SK-N-SH (cell line): ENCODE data around the gene TLE6. TPM values are rescaled to one million over a fixed set of nuclear protein-coding genes. Genes with fewer than 3 reads are reported as not detected.
A peak's percentile ranks its signal among the peaks of the same experiment; 100 is the strongest.

Source experiments
- CTCF ChIA-PET: fragments of 300-600, 350-600 bp; formaldehyde crosslinking; extraction: SDS; loops from one replicate; lab custom pipeline; 2021; lab: Yijun Ruan, JAX
- POLR2A ChIA-PET: fragments of 350-600 bp; sonication (Branson Sonifier 250); formaldehyde crosslinking; extraction: SDS; loops from one replicate; lab custom pipeline; 2020; ENCODE audit warnings: antibody characterized with exemption, inconsistent platforms; lab: Yijun Ruan, JAX
- DNase-seq: peaks from one replicate; pipeline ENCODE4 v3.0.0; 2012
- H2AFZ ChIP-seq: fragments of 200-600 bp; sonication (generic); 2 replicates; pipeline ENCODE4 v1.8.1; 2016; ENCODE audit warnings: antibody characterized with exemption, mild to moderate bottlenecking, low read depth
- H3F3A ChIP-seq: fragments of 200-600 bp; sonication (generic); replicated peaks from 2 replicates; pipeline ENCODE3; 2016; ENCODE audit warnings: antibody characterized with exemption, mild to moderate bottlenecking; ENCODE audit not compliant: insufficient read depth
- H3K27ac ChIP-seq, 2 experiments: fragments of 200-500 bp in 1 of 2; fragments of 200-600 bp in 1 of 2; sonication (Bioruptor generic) in 1 of 2; sonication (generic), shearing (Covaris generic) in 1 of 2; 2 replicates each; pipeline versions ENCODE4 v1.5.1 to v1.6.1; 2014 to 2016; ENCODE audit warnings: low read depth in 2 of 2, inconsistent platforms in 1 of 2, low read length in 1 of 2, mild to moderate bottlenecking in 1 of 2, mixed read lengths in 1 of 2
- H3K27me3 ChIP-seq: fragments of 200-600 bp; sonication (generic), shearing (Covaris generic); 2 replicates; pipeline ENCODE4 v1.6.1; 2016; ENCODE audit warnings: mixed run types; ENCODE audit not compliant: insufficient read depth
- H3K36me3 ChIP-seq, 2 experiments: fragments of 200-500 bp in 1 of 2; fragments of 200-600 bp in 1 of 2; sonication (Bioruptor generic) in 1 of 2; sonication (generic) in 1 of 2; replicated peaks in 1 of 2; 2 replicates each; pipeline versions ENCODE3 to v1.5.1; 2014 to 2016; ENCODE audit warnings: low read length in 1 of 2, mild to moderate bottlenecking in 1 of 2; ENCODE audit not compliant: insufficient read depth in 2 of 2, control insufficient read depth in 1 of 2
- H3K4me1 ChIP-seq, 2 experiments: fragments of 200-500 bp in 1 of 2; fragments of 200-600 bp in 1 of 2; sonication (Bioruptor generic) in 1 of 2; sonication (generic), shearing (Covaris generic) in 1 of 2; 2 replicates each; pipeline versions ENCODE4 v1.5.1 to v1.6.1; 2014 to 2016; ENCODE audit warnings: low read depth in 1 of 2, low read length in 1 of 2, mixed run types in 1 of 2; ENCODE audit not compliant: insufficient read depth in 2 of 2, control insufficient read depth in 1 of 2
- H3K4me2 ChIP-seq: fragments of 200-600 bp; sonication (generic), shearing (Covaris generic); 2 replicates; pipeline ENCODE4 v1.6.1; 2017; ENCODE audit warnings: mixed run types
- H3K4me3 ChIP-seq, 2 experiments: fragments of 200-500 bp in 1 of 2; fragments of 200-600 bp in 1 of 2; sonication (Bioruptor generic) in 1 of 2; sonication (generic), shearing (Covaris generic) in 1 of 2; 2 replicates each; pipeline versions ENCODE4 v1.5.1 to v1.8.1; 2014 to 2016; ENCODE audit warnings: low read depth in 2 of 2, inconsistent platforms in 1 of 2, low read length in 1 of 2, mild to moderate bottlenecking in 1 of 2, mixed read lengths in 1 of 2, moderate library complexity in 1 of 2
- H3K79me2 ChIP-seq: fragments of 200-600 bp; sonication (generic); 2 replicates; pipeline ENCODE4 v1.8.1; 2017; ENCODE audit warnings: mild to moderate bottlenecking; ENCODE audit not compliant: insufficient read depth
- H3K9ac ChIP-seq: fragments of 200-600 bp; sonication (generic); 2 replicates; pipeline ENCODE4 v1.6.1; 2017; ENCODE audit warnings: mixed run types
- H3K9me2 ChIP-seq: fragments of 200-600 bp; sonication (generic); 2 replicates; pipeline ENCODE4 v1.6.1; 2017; ENCODE audit warnings: mixed run types
- H3K9me3 ChIP-seq: fragments of 200-600 bp; sonication (generic); 2 replicates; pipeline ENCODE4 v1.6.1; 2017; ENCODE audit warnings: mixed run types, mild to moderate bottlenecking, moderate library complexity
- H4K20me1 ChIP-seq: fragments of 200-600 bp; sonication (generic); 2 replicates; pipeline ENCODE4 v1.6.1; 2017; ENCODE audit warnings: mild to moderate bottlenecking, mixed run types; ENCODE audit not compliant: insufficient read depth
- CHD2 ChIP-seq: fragments of 150-350 bp; IDR thresholded peaks from 2 replicates; pipeline ENCODE4 v1.6.1; 2018; ENCODE audit warnings: low read length; ENCODE audit not compliant: partially characterized antibody
- CTCF ChIP-seq: fragments of 200-600 bp; sonication (generic); IDR thresholded peaks from 2 replicates; pipeline ENCODE4 v1.6.1; 2017; ENCODE audit warnings: antibody characterized with exemption, mild to moderate bottlenecking, moderate library complexity
- EP300 ChIP-seq, 2 experiments: IDR thresholded peaks; 2 replicates each; pipeline versions ENCODE4 v1.4.0 to v1.6.1; 2012; ENCODE audit warnings: borderline replicate concordance in 1 of 2, low read depth in 1 of 2, low read length in 1 of 2
- FOXJ3 ChIP-seq: sonication (generic); formaldehyde crosslinking; IDR thresholded peaks from 2 replicates; pipeline ENCODE4 v1.5.1; 2020; ENCODE audit warnings: mild to moderate bottlenecking, missing genetic modification reagents
- MAX ChIP-seq: IDR thresholded peaks from 2 replicates; pipeline ENCODE4 v1.4.0; 2012; ENCODE audit warnings: low read depth
- NFIC ChIP-seq: IDR thresholded peaks from 2 replicates; pipeline ENCODE4 v1.4.0; 2012; ENCODE audit warnings: borderline replicate concordance
- POLR2AphosphoS5 ChIP-seq: IDR thresholded peaks from 2 replicates; pipeline ENCODE4 v1.6.1; 2012; ENCODE audit warnings: low read depth, low read length
- RCOR1 ChIP-seq: fragments of 150-350 bp; IDR thresholded peaks from 2 replicates; pipeline ENCODE4 v1.6.1; 2017; ENCODE audit warnings: antibody characterized with exemption, low read length
- RXRA ChIP-seq: IDR thresholded peaks from 2 replicates; pipeline ENCODE4 v1.4.0; 2012; ENCODE audit warnings: low read depth, mild to moderate bottlenecking, borderline replicate concordance
- SIN3A ChIP-seq: IDR thresholded peaks from 2 replicates; pipeline ENCODE4 v1.6.1; 2012; ENCODE audit warnings: low read depth, mild to moderate bottlenecking, low read length, moderate library complexity, borderline replicate concordance
- TCF12 ChIP-seq: IDR thresholded peaks from 2 replicates; pipeline ENCODE4 v1.4.0; 2012
- USF1 ChIP-seq: IDR thresholded peaks from 2 replicates; pipeline ENCODE4 v1.4.0; 2012; ENCODE audit warnings: low read depth, borderline replicate concordance
- YY1 ChIP-seq: IDR thresholded peaks from 2 replicates; pipeline ENCODE4 v1.4.0; 2012; ENCODE audit warnings: low read depth, mild to moderate bottlenecking
- WGBS: methylation state at CpG from one replicate; pipeline ENCODE4 v1.1.6; 2017; ENCODE audit warnings: low lambda C conversion rate; 5-methylcytosine and 5-hydroxymethylcytosine counted together
- polyA plus RNA-seq, 3 experiments: library from polyadenylated mRNA; depleted of rRNA; stranded (reverse); fragments of >200 nt; gene quantifications; 2 replicates each; pipeline ENCODE4 v1.2.3, GENCODE V29; 2012
- TF ChIP-seq, protein P1 (sequence below): IDR thresholded peaks from 2 replicates; pipeline ENCODE4 v1.4.0; 2012; ENCODE audit warnings: low read depth, borderline replicate concordance
- TF ChIP-seq, protein P2 (sequence below): fragments of 150-350 bp; IDR thresholded peaks from 2 replicates; pipeline ENCODE4 v1.6.1; 2017; ENCODE audit warnings: antibody characterized with exemption, low read length, low read depth, borderline replicate concordance

Gene TLE6
- polyA plus RNA-seq, 1 of the 3 experiments (the other 2 are of a cell fraction): 3.3 TPM

GRCh38 chr19:2952953-2953481 is 24.3 kb upstream of the TLE6 start:
- H3K9me3 ChIP-seq: no peaks in the 10 kb centered on the region
- POLR2A ChIA-PET: no interaction called here
- H2AFZ ChIP-seq: peak overlapping the region; percentile 60; the same call in 1 of the 2 replicates
- H3K4me2 ChIP-seq: 0 out of 2 replicates have a peak overlapping the region, but pooled peaks have one; percentile 15
- peaks cover 4 to 9% of the 10 kb centered on the region in 2 experiments; a peak in 2 of 4 replicates for H3K4me1 ChIP-seq
- TF ChIP-seq TCF12 (no peak), USF1 (no peak), EP300 (IDR thresholded peaks at IDR 0.05; ENCODE audit: borderline replicate concordance in 1 of 2, low read depth in 1 of 2, low read length in 1 of 2) (no peak), RXRA (no peak)
- TF ChIP-seq, protein P1, sequence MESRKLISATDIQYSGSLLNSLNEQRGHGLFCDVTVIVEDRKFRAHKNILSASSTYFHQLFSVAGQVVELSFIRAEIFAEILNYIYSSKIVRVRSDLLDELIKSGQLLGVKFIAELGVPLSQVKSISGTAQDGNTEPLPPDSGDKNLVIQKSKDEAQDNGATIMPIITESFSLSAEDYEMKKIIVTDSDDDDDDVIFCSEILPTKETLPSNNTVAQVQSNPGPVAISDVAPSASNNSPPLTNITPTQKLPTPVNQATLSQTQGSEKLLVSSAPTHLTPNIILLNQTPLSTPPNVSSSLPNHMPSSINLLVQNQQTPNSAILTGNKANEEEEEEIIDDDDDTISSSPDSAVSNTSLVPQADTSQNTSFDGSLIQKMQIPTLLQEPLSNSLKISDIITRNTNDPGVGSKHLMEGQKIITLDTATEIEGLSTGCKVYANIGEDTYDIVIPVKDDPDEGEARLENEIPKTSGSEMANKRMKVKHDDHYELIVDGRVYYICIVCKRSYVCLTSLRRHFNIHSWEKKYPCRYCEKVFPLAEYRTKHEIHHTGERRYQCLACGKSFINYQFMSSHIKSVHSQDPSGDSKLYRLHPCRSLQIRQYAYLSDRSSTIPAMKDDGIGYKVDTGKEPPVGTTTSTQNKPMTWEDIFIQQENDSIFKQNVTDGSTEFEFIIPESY: no peak
- TF ChIP-seq, all 33 proteins: peak for 0
- Histone ChIP-seq H3K4me3 (no peak overlapping the region), H3K27ac (no peak overlapping the region), H3K79me2 (peaks cover 16% of the 10 kb centered on the region), H3K36me3 (peaks cover 0 to 4% of the 10 kb centered on the region in 2 experiments), H3K27me3 (no peaks in the 10 kb centered on the region), H3K9ac (no peak overlapping the region), H4K20me1 (no peaks in the 10 kb centered on the region), H3K9me2 (no peaks in the 10 kb centered on the region), H3F3A (peaks cover under 1% of the 10 kb centered on the region)
- DNase-seq: no peak
- 50% methylated on average over 9 of the region's 9 CpGs for WGBS
- CTCF ChIA-PET: interaction anchor here (1.5 to 5.1 kb wide), 6 partner anchors 9 to 211 kb away, joined by 4 to 60 read pairs (median 27); no protein-coding TSS in a partner anchor

GRCh38 chr19:2957160-2957559 is 20.2 kb upstream of the TLE6 start:
- Histone ChIP-seq H3K9me3 (no peaks in the 10 kb centered on the region), H3K4me3 (no peak overlapping the region), H2AFZ (no peak overlapping the region), H3K27me3 (0 out of 2 replicates have a peak, but pooled peaks cover 3% of the 10 kb centered on the region), H4K20me1 (no peaks in the 10 kb centered on the region), H3K9ac (no peak overlapping the region), H3F3A (no peaks in the 10 kb centered on the region), H3K27ac (no peak overlapping the region), H3K79me2 (no peaks in the 10 kb centered on the region), H3K4me2 (no peak overlapping the region), H3K4me1 (no peaks in the 10 kb centered on the region), H3K36me3 (no peaks in the 10 kb centered on the region), H3K9me2 (no peaks in the 10 kb centered on the region)
- WGBS: 71% methylated on average over 5 of the region's 5 CpGs
- no peak for DNase-seq
- ChIA-PET POLR2A (no interaction called here), CTCF (interaction anchor here (0.6 to 2.9 kb wide), 18 partner anchors 10 to 273 kb away, joined by 3 to 13 read pairs (median 4); no protein-coding TSS in a partner anchor)
- TF ChIP-seq MAX (no peak), SIN3A (no peak), YY1 (no peak), POLR2AphosphoS5 (no peak), RCOR1 (no peak), NFIC (no peak), FOXJ3 (CRISPR knock-in tag) (no peak), CTCF (no peak), USF1 (no peak), CHD2 (no peak)
- TF ChIP-seq, protein P1: no peak
- TF ChIP-seq, protein P2, sequence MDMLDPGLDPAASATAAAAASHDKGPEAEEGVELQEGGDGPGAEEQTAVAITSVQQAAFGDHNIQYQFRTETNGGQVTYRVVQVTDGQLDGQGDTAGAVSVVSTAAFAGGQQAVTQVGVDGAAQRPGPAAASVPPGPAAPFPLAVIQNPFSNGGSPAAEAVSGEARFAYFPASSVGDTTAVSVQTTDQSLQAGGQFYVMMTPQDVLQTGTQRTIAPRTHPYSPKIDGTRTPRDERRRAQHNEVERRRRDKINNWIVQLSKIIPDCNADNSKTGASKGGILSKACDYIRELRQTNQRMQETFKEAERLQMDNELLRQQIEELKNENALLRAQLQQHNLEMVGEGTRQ: no peak
